Type B pancreatic cell (in vitro differentiated cells): ENCODE measurements around the gene IL17RC. TPM values are rescaled to one million over a fixed set of nuclear protein-coding genes. Genes with fewer than 3 reads are reported as not detected.
"Not testable (repeated sequence)": the region's sequence is repeated elsewhere in the genome, so short reads cannot be mapped to it uniquely, and the experiment has no call there.

Experiments used
- DNase-seq: peaks from one replicate; pipeline ENCODE4 v3.0.0; 2021; ENCODE audit warnings: mixed read lengths; ENCODE audit not compliant: unreplicated experiment; ENCODE audit errors: extremely low spot score
- H3K27ac Mint-ChIP-seq: 2 replicates; pipeline ENCODE4 v1.8.0; 2021; ENCODE audit warnings: mild to moderate bottlenecking, mixed read lengths
- H3K27me3 Mint-ChIP-seq: 2 replicates; pipeline ENCODE4 v1.8.0; 2021; ENCODE audit warnings: mixed read lengths
- H3K36me3 Mint-ChIP-seq: 2 replicates; pipeline ENCODE4 v1.8.0; 2021; ENCODE audit warnings: mixed read lengths
- H3K4me1 Mint-ChIP-seq: one replicate; pipeline ENCODE4 v1.8.0; 2021; ENCODE audit warnings: mixed read lengths; ENCODE audit not compliant: unreplicated experiment
- H3K4me3 Mint-ChIP-seq: 2 replicates; pipeline ENCODE4 v1.8.0; 2021; ENCODE audit warnings: mild to moderate bottlenecking, mixed read lengths
- H3K9me3 Mint-ChIP-seq: 2 replicates; pipeline ENCODE4 v1.8.0; 2021; ENCODE audit warnings: mixed read lengths
- long read RNA-seq: library from polyadenylated mRNA; unstranded; transcript quantifications from one replicate; pipeline ENCODE4 v2.0.0, GENCODE V29; 2020
- total RNA-seq: library from RNA; stranded (reverse); gene quantifications from 2 replicates; pipeline ENCODE4 v1.2.1, GENCODE V29; 2021; ENCODE audit warnings: low replicate concordance
- TF ChIP-seq, protein P1 (sequence below): fragments of 200-600 bp; sonication (generic); conservative IDR thresholded peaks from 2 replicates; pipeline ENCODE4 v1.5.0; 2021; ENCODE audit warnings: antibody characterized with exemption, mild to moderate bottlenecking

IL17RC gene, protein sequence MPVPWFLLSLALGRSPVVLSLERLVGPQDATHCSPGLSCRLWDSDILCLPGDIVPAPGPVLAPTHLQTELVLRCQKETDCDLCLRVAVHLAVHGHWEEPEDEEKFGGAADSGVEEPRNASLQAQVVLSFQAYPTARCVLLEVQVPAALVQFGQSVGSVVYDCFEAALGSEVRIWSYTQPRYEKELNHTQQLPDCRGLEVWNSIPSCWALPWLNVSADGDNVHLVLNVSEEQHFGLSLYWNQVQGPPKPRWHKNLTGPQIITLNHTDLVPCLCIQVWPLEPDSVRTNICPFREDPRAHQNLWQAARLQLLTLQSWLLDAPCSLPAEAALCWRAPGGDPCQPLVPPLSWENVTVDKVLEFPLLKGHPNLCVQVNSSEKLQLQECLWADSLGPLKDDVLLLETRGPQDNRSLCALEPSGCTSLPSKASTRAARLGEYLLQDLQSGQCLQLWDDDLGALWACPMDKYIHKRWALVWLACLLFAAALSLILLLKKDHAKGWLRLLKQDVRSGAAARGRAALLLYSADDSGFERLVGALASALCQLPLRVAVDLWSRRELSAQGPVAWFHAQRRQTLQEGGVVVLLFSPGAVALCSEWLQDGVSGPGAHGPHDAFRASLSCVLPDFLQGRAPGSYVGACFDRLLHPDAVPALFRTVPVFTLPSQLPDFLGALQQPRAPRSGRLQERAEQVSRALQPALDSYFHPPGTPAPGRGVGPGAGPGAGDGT
- 22.6 and 30.0 TPM in 2 replicates for total RNA-seq
- long read RNA-seq, partial matches to known transcripts, result 0 of 4 reads
- long read RNA-seq, other reads (novel, unspliced or antisense), result 2 of 4 reads

DNA sequence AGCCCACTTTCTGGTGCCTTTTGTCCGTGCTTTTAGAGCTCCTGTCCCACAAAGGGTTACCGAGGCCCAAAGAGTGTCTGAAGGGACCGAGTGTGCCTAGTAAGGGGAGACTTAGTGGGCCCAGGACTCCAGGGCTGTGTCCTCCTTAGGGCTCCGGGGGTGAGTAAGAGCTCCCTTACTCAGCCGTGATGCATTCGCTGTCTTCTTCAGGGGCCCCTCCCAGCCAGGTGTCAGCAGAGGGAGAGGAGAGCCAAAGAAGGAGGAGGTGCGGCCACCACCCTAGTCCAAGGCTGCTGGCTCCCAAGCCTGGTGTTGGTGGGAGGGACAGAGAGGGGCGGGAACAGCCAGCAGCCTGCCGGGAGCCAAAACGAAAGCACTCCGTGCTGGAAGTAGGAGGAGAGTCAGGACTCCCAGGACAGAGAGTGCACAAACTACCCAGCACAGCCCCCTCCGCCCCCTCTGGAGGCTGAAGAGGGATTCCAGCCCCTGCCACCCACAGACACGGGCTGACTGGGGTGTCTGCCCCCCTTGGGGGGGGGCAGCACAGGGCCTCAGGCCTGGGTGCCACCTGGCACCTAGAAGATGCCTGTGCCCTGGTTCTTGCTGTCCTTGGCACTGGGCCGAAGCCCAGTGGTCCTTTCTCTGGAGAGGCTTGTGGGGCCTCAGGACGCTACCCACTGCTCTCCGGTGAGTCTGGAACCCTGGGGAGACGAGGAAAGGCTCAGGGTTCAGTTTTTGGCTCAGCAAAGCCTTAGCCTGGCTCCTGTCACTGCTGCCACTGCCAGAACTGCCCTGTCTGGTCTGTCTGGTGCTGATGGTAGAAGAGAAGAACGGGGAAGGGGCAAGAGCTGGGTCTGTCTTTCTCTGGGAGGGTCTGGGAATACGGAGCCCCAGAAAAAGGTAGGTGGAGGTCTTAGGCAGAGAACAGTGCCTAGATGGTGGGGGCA lies at the start of gene IL17RC:
TSS of gene IL17RC (plus strand) at position 365 of the 947 bp plus-strand sequence. CDS start at position 583, 218 bp downstream.
- TF ChIP-seq, protein P1, sequence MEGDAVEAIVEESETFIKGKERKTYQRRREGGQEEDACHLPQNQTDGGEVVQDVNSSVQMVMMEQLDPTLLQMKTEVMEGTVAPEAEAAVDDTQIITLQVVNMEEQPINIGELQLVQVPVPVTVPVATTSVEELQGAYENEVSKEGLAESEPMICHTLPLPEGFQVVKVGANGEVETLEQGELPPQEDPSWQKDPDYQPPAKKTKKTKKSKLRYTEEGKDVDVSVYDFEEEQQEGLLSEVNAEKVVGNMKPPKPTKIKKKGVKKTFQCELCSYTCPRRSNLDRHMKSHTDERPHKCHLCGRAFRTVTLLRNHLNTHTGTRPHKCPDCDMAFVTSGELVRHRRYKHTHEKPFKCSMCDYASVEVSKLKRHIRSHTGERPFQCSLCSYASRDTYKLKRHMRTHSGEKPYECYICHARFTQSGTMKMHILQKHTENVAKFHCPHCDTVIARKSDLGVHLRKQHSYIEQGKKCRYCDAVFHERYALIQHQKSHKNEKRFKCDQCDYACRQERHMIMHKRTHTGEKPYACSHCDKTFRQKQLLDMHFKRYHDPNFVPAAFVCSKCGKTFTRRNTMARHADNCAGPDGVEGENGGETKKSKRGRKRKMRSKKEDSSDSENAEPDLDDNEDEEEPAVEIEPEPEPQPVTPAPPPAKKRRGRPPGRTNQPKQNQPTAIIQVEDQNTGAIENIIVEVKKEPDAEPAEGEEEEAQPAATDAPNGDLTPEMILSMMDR, result no peak
- H3K27me3 Mint-ChIP-seq, result no peaks in the 10 kb centered on the region
- no peaks in the 10 kb centered on the region for H3K36me3 Mint-ChIP-seq
- H3K9me3 Mint-ChIP-seq, result no peaks in the 10 kb centered on the region
- no peak for DNase-seq
- peaks cover 11% of the 10 kb centered on the region for H3K4me1 Mint-ChIP-seq
- H3K27ac Mint-ChIP-seq, result peak within 1 kb of the TSS; percentile 83
- peak within 1 kb of the TSS; percentile 87 for H3K4me3 Mint-ChIP-seq

DNA sequence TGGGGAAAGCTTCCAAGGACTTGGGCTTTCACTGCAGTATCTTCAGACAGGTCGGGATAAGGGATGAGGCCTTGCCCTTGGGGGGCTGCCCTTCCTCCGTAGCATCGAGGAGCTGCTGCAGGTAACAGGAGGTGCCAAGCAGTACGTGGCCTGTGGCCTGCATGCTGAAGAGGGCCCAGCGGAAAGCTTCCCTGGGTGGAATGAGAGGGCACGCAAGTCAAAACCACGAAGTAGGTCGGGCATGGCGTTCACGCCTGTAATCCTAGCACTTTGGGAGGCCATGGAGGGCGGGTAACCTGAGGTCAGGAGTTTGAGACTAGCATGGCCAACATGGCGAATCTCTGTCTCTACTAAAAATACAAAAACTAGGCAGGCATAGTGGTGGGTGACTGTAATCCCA lies 49.8 kb upstream of the IL17RC start:
- Mint-ChIP-seq H3K9me3 (no peaks in the 10 kb centered on the region), H3K4me3 (no peak overlapping the region), H3K4me1 (peaks cover 6% of the 10 kb centered on the region), H3K27me3 (no peaks in the 10 kb centered on the region), H3K27ac (no peak overlapping the region), H3K36me3 (no peaks in the 10 kb centered on the region)
- no peak for DNase-seq
- TF ChIP-seq, protein P1, result no peak

DNA sequence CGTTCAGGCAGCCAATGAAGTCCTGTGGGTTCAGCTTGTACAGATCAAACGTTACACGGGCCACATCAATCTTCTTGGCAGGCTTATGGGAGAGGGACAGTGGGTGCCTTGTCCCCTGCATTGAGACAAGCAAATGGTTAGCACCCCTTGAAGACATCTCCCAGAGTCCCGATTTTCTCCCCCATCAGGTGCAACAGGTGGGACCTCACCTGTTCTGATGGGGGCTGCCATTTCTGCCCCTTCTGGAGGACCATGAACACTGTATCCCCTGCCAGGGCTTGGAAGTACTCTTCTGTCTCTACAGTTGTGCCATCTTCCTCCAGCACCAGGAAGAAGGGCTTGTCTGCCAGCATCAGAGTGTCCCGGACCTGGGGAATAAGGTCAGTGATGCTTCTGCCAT lies 46.9 kb upstream of the IL17RC start:
- no peak for DNase-seq
- Mint-ChIP-seq H3K36me3 (no peaks in the 10 kb centered on the region), H3K9me3 (no peaks in the 10 kb centered on the region), H3K27ac (no peak overlapping the region), H3K27me3 (no peaks in the 10 kb centered on the region), H3K4me3 (no peak overlapping the region), H3K4me1 (peaks cover 8% of the 10 kb centered on the region)
- TF ChIP-seq, protein P1, result no peak

DNA sequence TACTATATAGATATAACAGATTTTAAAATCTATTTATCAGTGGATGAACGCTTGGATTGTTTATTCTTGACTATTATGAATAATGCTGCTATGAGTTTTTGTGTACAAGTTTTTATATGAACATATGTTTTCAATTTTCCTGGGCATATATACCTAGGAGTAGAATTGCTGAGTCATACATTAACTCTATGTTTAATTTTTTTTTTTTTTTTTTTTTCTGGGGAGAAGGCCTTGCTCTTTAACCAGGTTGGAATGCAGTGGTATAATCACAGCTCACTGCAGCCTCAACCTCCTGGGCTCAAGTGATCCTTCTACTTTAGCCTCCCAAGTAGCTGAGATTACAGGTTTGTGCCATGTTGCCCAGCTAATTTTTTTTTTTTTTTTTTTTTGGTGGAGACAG lies 45.9 kb upstream of the IL17RC start:
- no peak for DNase-seq
- no peaks in the 10 kb centered on the region for H3K9me3 Mint-ChIP-seq
- no peaks in the 10 kb centered on the region for H3K36me3 Mint-ChIP-seq
- H3K27me3 Mint-ChIP-seq, result no peaks in the 10 kb centered on the region
- no peak overlapping the region for H3K4me3 Mint-ChIP-seq
- no peak overlapping the region for H3K27ac Mint-ChIP-seq
- H3K4me1 Mint-ChIP-seq, result peaks cover 16% of the 10 kb centered on the region
- TF ChIP-seq, protein P1, result no peak

DNA sequence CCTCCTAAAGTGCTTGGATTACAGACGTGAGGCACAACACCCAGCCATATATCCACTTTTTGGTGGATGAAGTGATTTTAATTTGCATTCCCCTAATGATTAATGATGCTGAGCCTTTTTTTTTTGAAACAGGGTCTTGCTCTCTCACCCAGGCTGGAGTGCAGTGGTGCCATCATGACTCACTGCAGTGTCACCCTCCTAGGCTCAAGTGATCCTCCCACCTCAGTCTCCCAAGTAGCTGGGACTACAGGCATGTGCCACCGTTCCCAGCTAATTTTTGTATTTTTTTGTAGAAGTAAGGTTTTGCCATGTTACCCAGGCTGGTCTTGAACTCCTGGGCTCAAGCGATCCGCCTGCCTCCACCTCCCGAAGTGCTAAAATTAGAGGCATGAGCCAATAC lies 44.8 kb upstream of the IL17RC start:
- not testable (repeated sequence) for DNase-seq

More for the DNA sequence above, 44.8 kb upstream of the IL17RC start:
- H3K9me3 Mint-ChIP-seq, H3K36me3 Mint-ChIP-seq, H3K27me3 Mint-ChIP-seq, H3K27ac Mint-ChIP-seq, H3K4me3 Mint-ChIP-seq: not testable (repeated sequence)
- peaks cover 16% of the 10 kb centered on the region for H3K4me1 Mint-ChIP-seq
